HEK293 (cell line): ENCODE results near the gene NTSR1.

Source experiments
- FEZF1 ChIP-seq: fragments of 450-650 bp; formaldehyde crosslinking; IDR thresholded peaks from 2 replicates; pipeline ENCODE4 v1.5.1; 2016; ENCODE audit warnings: missing biosample characterization, missing genetic modification characterization
- HOXA7 ChIP-seq: sonication (generic); formaldehyde crosslinking; IDR thresholded peaks from 2 replicates; pipeline ENCODE4 v1.8.1; 2022; ENCODE audit warnings: missing genetic modification reagents, borderline replicate concordance
- KLF10 ChIP-seq: fragments of 450-650 bp; IDR thresholded peaks from 2 replicates; pipeline ENCODE4 v1.5.1; 2018; ENCODE audit warnings: missing biosample characterization, mild to moderate bottlenecking, missing genetic modification characterization
- OVOL3 ChIP-seq: fragments of 450-650 bp; formaldehyde crosslinking; IDR thresholded peaks from 2 replicates; pipeline ENCODE4 v1.5.1; 2016; ENCODE audit warnings: missing biosample characterization, missing genetic modification characterization
- PATZ1 ChIP-seq: fragments of 450-650 bp; formaldehyde crosslinking; IDR thresholded peaks from 2 replicates; pipeline ENCODE4 v1.5.1; 2016; ENCODE audit warnings: missing biosample characterization, missing genetic modification characterization
- PRDM1 ChIP-seq: fragments of 450-650 bp; formaldehyde crosslinking; IDR thresholded peaks from 2 replicates; pipeline ENCODE4; 2016; ENCODE audit warnings: missing biosample characterization, missing genetic modification characterization
- PRDM6 ChIP-seq: fragments of 450-650 bp; formaldehyde crosslinking; IDR thresholded peaks from 2 replicates; pipeline ENCODE4 v1.5.1; 2017; ENCODE audit warnings: missing biosample characterization, missing genetic modification characterization
- SALL2 ChIP-seq: fragments of 450-650 bp; formaldehyde crosslinking; IDR thresholded peaks from 2 replicates; pipeline ENCODE4 v1.5.0; 2017; ENCODE audit warnings: missing biosample characterization, mild to moderate bottlenecking, missing genetic modification characterization, borderline replicate concordance
- SETDB1 ChIP-seq: IDR thresholded peaks from one replicate; pipeline ENCODE4 v1.6.1; 2017; ENCODE audit warnings: mild to moderate bottlenecking, low read length, moderate library complexity, mixed read lengths; ENCODE audit not compliant: insufficient read length
- SP3 ChIP-seq: fragments of 450-650 bp; formaldehyde crosslinking; IDR thresholded peaks from 2 replicates; pipeline ENCODE4 v1.5.1; 2016; ENCODE audit warnings: missing biosample characterization, missing genetic modification characterization
- ZBTB8A ChIP-seq: fragments of 450-650 bp; formaldehyde crosslinking; IDR thresholded peaks from 2 replicates; pipeline ENCODE4 v1.5.1; 2016; ENCODE audit warnings: missing biosample characterization, missing genetic modification characterization
- ZFP41 ChIP-seq: fragments of 450-650 bp; formaldehyde crosslinking; IDR thresholded peaks from 2 replicates; pipeline ENCODE4 v1.5.1; 2016; ENCODE audit warnings: missing biosample characterization, missing genetic modification characterization, borderline replicate concordance
- ZFP69B ChIP-seq: fragments of 450-650 bp; formaldehyde crosslinking; IDR thresholded peaks from 2 replicates; pipeline ENCODE4 v1.5.1; 2016; ENCODE audit warnings: missing biosample characterization, missing genetic modification characterization
- ZNF112 ChIP-seq: fragments of 450-650 bp; formaldehyde crosslinking; IDR thresholded peaks from 2 replicates; pipeline ENCODE4 v1.5.0; 2017; ENCODE audit warnings: missing biosample characterization, missing genetic modification characterization
- ZNF155 ChIP-seq: fragments of 450-650 bp; formaldehyde crosslinking; IDR thresholded peaks from 2 replicates; pipeline ENCODE4 v1.5.1; 2016; ENCODE audit warnings: missing biosample characterization, missing genetic modification characterization
- ZNF184 ChIP-seq: fragments of 450-650 bp; IDR thresholded peaks from 2 replicates; pipeline ENCODE4 v1.5.1; 2018; ENCODE audit warnings: missing biosample characterization, mild to moderate bottlenecking, missing genetic modification characterization
- ZNF214 ChIP-seq: fragments of 450-650 bp; formaldehyde crosslinking; IDR thresholded peaks from 2 replicates; pipeline ENCODE4 v1.5.1; 2017; ENCODE audit warnings: missing biosample characterization, mild to moderate bottlenecking, missing genetic modification characterization, borderline replicate concordance
- ZNF23 ChIP-seq: fragments of 450-650 bp; formaldehyde crosslinking; IDR thresholded peaks from 2 replicates; pipeline ENCODE4 v1.5.1; 2016; ENCODE audit warnings: missing biosample characterization, missing genetic modification characterization, borderline replicate concordance
- ZNF239 ChIP-seq: fragments of 450-650 bp; formaldehyde crosslinking; IDR thresholded peaks from 2 replicates; pipeline ENCODE4 v1.5.1; 2016; ENCODE audit warnings: missing biosample characterization, missing genetic modification characterization
- ZNF248 ChIP-seq: fragments of 450-650 bp; formaldehyde crosslinking; IDR thresholded peaks from 2 replicates; pipeline ENCODE4 v1.5.1; 2017; ENCODE audit warnings: missing biosample characterization, missing genetic modification characterization
- ZNF280D ChIP-seq: fragments of 450-650 bp; formaldehyde crosslinking; IDR thresholded peaks from 2 replicates; pipeline ENCODE4 v1.5.1; 2016; ENCODE audit warnings: missing biosample characterization, missing genetic modification characterization
- ZNF404 ChIP-seq: fragments of 450-650 bp; formaldehyde crosslinking; IDR thresholded peaks from 2 replicates; pipeline ENCODE4 v1.5.1; 2017; ENCODE audit warnings: missing biosample characterization, missing genetic modification characterization
- ZNF416 ChIP-seq: fragments of 450-650 bp; formaldehyde crosslinking; IDR thresholded peaks from 2 replicates; pipeline ENCODE4 v1.5.1; 2016; ENCODE audit warnings: missing biosample characterization, missing genetic modification characterization
- ZNF449 ChIP-seq: fragments of 450-650 bp; formaldehyde crosslinking; IDR thresholded peaks from 2 replicates; pipeline ENCODE4 v1.5.1; 2017; ENCODE audit warnings: missing biosample characterization, mild to moderate bottlenecking, missing genetic modification characterization, moderate library complexity
- ZNF48 ChIP-seq: fragments of 450-650 bp; formaldehyde crosslinking; IDR thresholded peaks from 2 replicates; pipeline ENCODE4 v1.5.1; 2016; ENCODE audit warnings: missing biosample characterization, missing genetic modification characterization
- ZNF571 ChIP-seq: fragments of 450-650 bp; formaldehyde crosslinking; IDR thresholded peaks from 2 replicates; pipeline ENCODE4 v1.5.0; 2017; ENCODE audit warnings: missing biosample characterization, missing genetic modification characterization
- ZNF596 ChIP-seq: fragments of 450-650 bp; IDR thresholded peaks from 2 replicates; pipeline ENCODE4 v1.5.0; 2018; ENCODE audit warnings: missing biosample characterization, mild to moderate bottlenecking, missing genetic modification characterization, moderate library complexity
- ZNF623 ChIP-seq: fragments of 450-650 bp; formaldehyde crosslinking; IDR thresholded peaks from 2 replicates; pipeline ENCODE4 v1.5.1; 2016; ENCODE audit warnings: missing biosample characterization, missing genetic modification characterization
- ZNF626 ChIP-seq: fragments of 450-650 bp; sonication (Bioruptor Pico); formaldehyde crosslinking; IDR thresholded peaks from 2 replicates; pipeline ENCODE4 v1.5.1; 2018; ENCODE audit warnings: missing biosample characterization, missing genetic modification characterization, inconsistent platforms
- ZNF777 ChIP-seq: fragments of 450-650 bp; formaldehyde crosslinking; IDR thresholded peaks from 2 replicates; pipeline ENCODE4 v1.5.1; 2017; ENCODE audit warnings: missing biosample characterization, missing genetic modification characterization, borderline replicate concordance
- ZNF791 ChIP-seq: fragments of 450-650 bp; formaldehyde crosslinking; IDR thresholded peaks from 2 replicates; pipeline ENCODE4 v1.5.1; 2016; ENCODE audit warnings: missing biosample characterization, missing genetic modification characterization
- ZSCAN4 ChIP-seq: fragments of 450-650 bp; formaldehyde crosslinking; IDR thresholded peaks from 2 replicates; pipeline ENCODE4 v1.5.1; 2017; ENCODE audit warnings: missing biosample characterization, missing genetic modification characterization

The NTSR1 gene

GRCh38 chr20:62668441-62669027, 40.1 kb upstream of the NTSR1 start (continued):
- TF ChIP-seq ZNF449 (tag by site-specific recombination) (no peak), OVOL3 (tag by site-specific recombination) (no peak), ZNF571 (no peak), ZNF214 (tag by site-specific recombination) (no peak), ZFP69B (tag by site-specific recombination) (peak; percentile 25; the same call in 1 of the 2 replicates), PRDM6 (tag by site-specific recombination) (no peak), KLF10 (no peak), ZNF791 (no peak), ZNF248 (tag by site-specific recombination) (no peak), FEZF1 (tag by site-specific recombination) (no peak), ZBTB8A (peak; percentile 85), ZNF184 (tag by site-specific recombination) (no peak), SETDB1 (no peak), ZNF48 (tag by site-specific recombination) (no peak), ZNF416 (tag by site-specific recombination) (no peak), ZNF777 (tag by site-specific recombination) (no peak), ZNF155 (tag by site-specific recombination) (no peak), ZNF404 (tag by site-specific recombination) (no peak), ZNF626 (no peak), ZNF623 (tag by site-specific recombination) (peak; percentile 21; the same call in 1 of the 2 replicates), ZNF596 (tag by site-specific recombination) (no peak), ZFP41 (tag by site-specific recombination) (no peak), SALL2 (tag by site-specific recombination) (no peak), ZNF239 (tag by site-specific recombination) (no peak), ZNF23 (tag by site-specific recombination) (no peak), PRDM1 (tag by site-specific recombination) (no peak), ZNF112 (tag by site-specific recombination) (no peak), HOXA7 (CRISPR knock-in tag) (no peak), ZSCAN4 (tag by site-specific recombination) (no peak), PATZ1 (tag by site-specific recombination) (0 out of 2 replicates have a peak, but pooled peaks have one; percentile 19), SP3 (tag by site-specific recombination) (no peak), ZNF280D (tag by site-specific recombination) (peak; percentile 51; the same call in 1 of the 2 replicates)
